ENCODE results near the gene SAG.

GRCh38 chr2:233287871-233288270, 19.7 kb upstream of the SAG start:
- TF ChIP-seq POLR2A (IDR thresholded peaks at IDR 0.05) (no peak), CTCF (IDR thresholded peaks at IDR 0.05) (no peak)

Measured in testis (tissue), 2 donors.